CD4-positive, alpha-beta T cell treated with Interleukin-15 for 4 hours (primary cell): ENCODE results near the gene NANOS3.
A peak's percentile ranks its signal among the peaks of the same experiment; 100 is the strongest.

Experiments used
- DNase-seq: peaks from one replicate; pipeline ENCODE4 v3.0.0-alpha.2; 2020; ENCODE audit warnings: low spot score

NANOS3 gene

GRCh38 chr19:13876834-13877233, at the start of gene NANOS3:
Gene NANOS3 (plus strand): TSS chr19:13877134. CDS start chr19:13877249, 115 bp downstream.
- no peak for DNase-seq

- DNase-seq = no peak
Observed at GRCh38 chr19:13827656-13828055, 49.3 kb upstream of the NANOS3 start.

- peak; percentile 41 for DNase-seq
Observed at GRCh38 chr19:13830114-13830740, 46.7 kb upstream of the NANOS3 start.

- DNase-seq = peak; percentile 43
Observed at GRCh38 chr19:13830741-13831536, 46.0 kb upstream of the NANOS3 start.

- DNase-seq = no peak
Observed at GRCh38 chr19:13831537-13832467, 45.1 kb upstream of the NANOS3 start.

GRCh38 chr19:13833330-13834243, 43.3 kb upstream of the NANOS3 start:
- DNase-seq = peak; percentile 89

GRCh38 chr19:13834244-13835069, 42.5 kb upstream of the NANOS3 start:
- DNase-seq = no peak

GRCh38 chr19:13835791-13836723, 40.9 kb upstream of the NANOS3 start:
- DNase-seq = no peak

GRCh38 chr19:13838435-13839129, 38.4 kb upstream of the NANOS3 start:
- DNase-seq = no peak

- DNase-seq = peak; percentile 77
Observed at GRCh38 chr19:13839130-13839937, 37.6 kb upstream of the NANOS3 start.

- peak; percentile 56 for DNase-seq
Observed at GRCh38 chr19:13839938-13840304, 37.0 kb upstream of the NANOS3 start.

- peak; percentile 70 for DNase-seq
Observed at GRCh38 chr19:13840305-13841085, 36.4 kb upstream of the NANOS3 start.

GRCh38 chr19:13841086-13841961, 35.6 kb upstream of the NANOS3 start:
- peak; percentile 58 for DNase-seq

- DNase-seq = peak; percentile 63
Observed at GRCh38 chr19:13841962-13842290, 35.0 kb upstream of the NANOS3 start.

- peak; percentile 88 for DNase-seq
Observed at GRCh38 chr19:13842291-13843103, 34.4 kb upstream of the NANOS3 start.
